ENCODE results near the gene TSPAN5.

DNA sequence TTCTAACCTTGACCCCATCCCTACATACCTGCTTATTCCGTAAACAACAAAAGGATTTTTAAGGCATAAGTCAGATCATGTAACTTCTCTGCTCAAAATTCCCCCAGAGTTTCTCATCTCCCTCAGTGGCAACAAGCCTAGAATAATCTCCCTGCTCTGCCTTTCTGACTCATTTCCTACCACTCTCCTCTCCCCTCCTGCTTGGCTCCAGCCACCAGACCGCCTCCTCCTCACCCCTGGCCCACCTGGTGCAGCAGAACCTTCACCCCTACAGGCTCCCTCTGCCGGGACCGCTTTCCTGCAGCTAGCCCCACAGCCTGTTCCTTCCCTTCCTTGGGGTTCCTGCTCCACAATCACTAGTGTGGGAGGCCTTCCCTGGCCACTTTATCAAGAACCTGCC, 32.1 kb downstream of the TSPAN5 start:
- TF ChIP-seq, protein P1, sequence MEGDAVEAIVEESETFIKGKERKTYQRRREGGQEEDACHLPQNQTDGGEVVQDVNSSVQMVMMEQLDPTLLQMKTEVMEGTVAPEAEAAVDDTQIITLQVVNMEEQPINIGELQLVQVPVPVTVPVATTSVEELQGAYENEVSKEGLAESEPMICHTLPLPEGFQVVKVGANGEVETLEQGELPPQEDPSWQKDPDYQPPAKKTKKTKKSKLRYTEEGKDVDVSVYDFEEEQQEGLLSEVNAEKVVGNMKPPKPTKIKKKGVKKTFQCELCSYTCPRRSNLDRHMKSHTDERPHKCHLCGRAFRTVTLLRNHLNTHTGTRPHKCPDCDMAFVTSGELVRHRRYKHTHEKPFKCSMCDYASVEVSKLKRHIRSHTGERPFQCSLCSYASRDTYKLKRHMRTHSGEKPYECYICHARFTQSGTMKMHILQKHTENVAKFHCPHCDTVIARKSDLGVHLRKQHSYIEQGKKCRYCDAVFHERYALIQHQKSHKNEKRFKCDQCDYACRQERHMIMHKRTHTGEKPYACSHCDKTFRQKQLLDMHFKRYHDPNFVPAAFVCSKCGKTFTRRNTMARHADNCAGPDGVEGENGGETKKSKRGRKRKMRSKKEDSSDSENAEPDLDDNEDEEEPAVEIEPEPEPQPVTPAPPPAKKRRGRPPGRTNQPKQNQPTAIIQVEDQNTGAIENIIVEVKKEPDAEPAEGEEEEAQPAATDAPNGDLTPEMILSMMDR (conservative IDR thresholded peaks at IDR 0.05; ENCODE audit: low read length) = no peak
- no peak for TF ChIP-seq EZH2phosphoT487 (IDR thresholded peaks at IDR 0.05; ENCODE audit: borderline replicate concordance)
